Rectal smooth muscle tissue (tissue), 1 donor: ENCODE measurements around the gene SSX3.
"Not testable (repeated sequence)": the region's sequence is repeated elsewhere in the genome, so short reads cannot be mapped to it uniquely, and the experiment has no call there.

ENCODE experiments used
- H3K27ac ChIP-seq: one replicate; pipeline ENCODE4 v1.7.0; 2013; ENCODE audit warnings: low read depth, low read length, inconsistent platforms
- H3K27me3 ChIP-seq: one replicate; pipeline ENCODE4 v1.7.0; 2013; ENCODE audit warnings: low read length; ENCODE audit not compliant: control insufficient read depth, insufficient read depth
- H3K36me3 ChIP-seq: one replicate; pipeline ENCODE4 v1.7.0; 2013; ENCODE audit warnings: low read length; ENCODE audit not compliant: control insufficient read depth, insufficient read depth
- H3K4me1 ChIP-seq: one replicate; pipeline ENCODE4 v1.7.0; 2013; ENCODE audit warnings: low read length; ENCODE audit not compliant: control insufficient read depth, insufficient read depth
- H3K4me3 ChIP-seq: one replicate; pipeline ENCODE4 v1.7.0; 2013; ENCODE audit warnings: low read length
- H3K9ac ChIP-seq: one replicate; pipeline ENCODE4 v1.7.0; 2013; ENCODE audit warnings: low read length

SSX3 gene, protein sequence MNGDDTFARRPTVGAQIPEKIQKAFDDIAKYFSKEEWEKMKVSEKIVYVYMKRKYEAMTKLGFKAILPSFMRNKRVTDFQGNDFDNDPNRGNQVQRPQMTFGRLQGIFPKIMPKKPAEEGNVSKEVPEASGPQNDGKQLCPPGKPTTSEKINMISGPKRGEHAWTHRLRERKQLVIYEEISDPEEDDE

DNA sequence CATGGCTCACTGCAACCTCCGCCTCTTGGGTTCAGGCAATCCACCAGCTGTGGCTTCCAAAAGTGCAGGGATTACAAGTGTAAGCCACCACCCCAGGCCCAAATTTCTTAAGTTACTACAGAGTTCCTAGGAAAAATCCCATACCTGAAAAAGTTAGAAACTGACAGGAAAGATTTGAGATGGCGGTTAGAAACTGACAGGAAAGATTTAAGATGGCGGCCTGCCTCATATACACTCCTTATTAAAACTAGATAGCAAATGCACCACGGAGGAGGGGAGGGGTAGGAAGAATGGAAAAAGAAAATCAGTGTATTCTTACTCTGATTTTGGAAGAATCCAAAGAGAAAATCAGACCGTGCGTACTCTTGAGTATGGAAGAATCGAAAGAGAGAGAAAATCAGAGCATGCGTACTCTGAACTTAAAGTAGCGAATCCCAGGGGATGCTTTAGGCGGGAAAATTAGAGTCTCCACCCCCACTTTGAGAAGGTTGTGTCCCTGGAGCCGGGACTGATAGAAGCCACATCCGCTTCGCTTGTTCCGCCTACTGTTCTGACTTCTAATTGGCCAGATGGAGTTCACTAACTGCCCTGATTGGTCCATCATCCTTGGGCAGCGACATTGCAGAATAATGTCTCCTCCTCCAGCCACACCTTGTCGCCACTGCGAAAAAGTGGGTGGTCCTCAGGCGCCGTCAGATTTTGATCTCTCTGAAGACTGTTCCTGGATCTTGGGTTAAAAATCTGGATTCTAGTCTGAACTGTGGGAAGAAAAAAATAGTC lies at the start of gene SSX3:
Gene SSX3, minus strand, starts transcription at position 389 of the 780 bp plus-strand sequence. CDS start 1,454 bp downstream, outside the sequence.
- H3K4me1 ChIP-seq, H3K9ac ChIP-seq, H3K4me3 ChIP-seq, H3K27ac ChIP-seq, H3K36me3 ChIP-seq, H3K27me3 ChIP-seq: not testable (repeated sequence)

DNA sequence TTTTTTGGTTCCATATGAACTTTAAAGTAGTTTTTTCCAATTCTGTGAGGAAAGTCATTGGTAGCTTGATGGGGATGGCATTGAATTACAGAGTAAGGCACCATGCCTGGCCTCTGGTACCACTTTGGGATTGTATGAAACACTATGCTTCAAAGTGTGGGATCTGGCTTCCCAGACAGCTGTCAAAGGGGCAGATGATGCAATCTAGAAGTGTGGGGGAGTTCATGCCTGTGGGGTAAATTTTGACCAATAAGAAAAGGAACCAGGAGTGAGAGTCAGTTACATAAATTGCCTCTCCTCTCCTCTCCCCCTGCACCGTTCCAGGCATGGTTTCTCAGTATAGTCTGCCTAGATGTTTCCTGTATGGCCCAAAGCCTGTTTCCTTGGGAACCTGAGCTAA lies 41.3 kb upstream of the SSX3 start:
- not testable (repeated sequence) for H3K27ac ChIP-seq, H3K9ac ChIP-seq, H3K36me3 ChIP-seq, H3K4me1 ChIP-seq, H3K4me3 ChIP-seq, H3K27me3 ChIP-seq

DNA sequence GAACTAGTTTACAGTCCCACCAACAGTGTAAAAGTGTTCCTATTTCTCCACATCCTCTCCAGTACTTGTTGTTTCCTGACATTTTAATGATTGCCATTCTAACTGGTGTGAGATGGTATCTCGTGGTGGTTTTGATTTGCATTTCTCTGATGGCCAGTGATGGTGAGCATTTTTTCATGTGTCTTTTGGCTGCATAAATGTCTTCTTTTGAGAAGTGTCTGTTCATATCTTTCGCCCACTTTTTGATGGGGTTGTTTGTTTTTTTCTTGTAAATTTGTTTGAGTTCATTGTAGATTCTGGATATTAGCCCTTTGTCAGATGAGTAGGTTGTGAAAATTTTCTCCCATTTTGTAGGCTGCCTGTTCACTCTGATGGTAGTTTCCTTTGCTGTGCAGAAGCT lies 40.4 kb upstream of the SSX3 start:
- H3K4me1 ChIP-seq, H3K4me3 ChIP-seq, H3K27me3 ChIP-seq, H3K9ac ChIP-seq, H3K36me3 ChIP-seq, H3K27ac ChIP-seq: not testable (repeated sequence)

DNA sequence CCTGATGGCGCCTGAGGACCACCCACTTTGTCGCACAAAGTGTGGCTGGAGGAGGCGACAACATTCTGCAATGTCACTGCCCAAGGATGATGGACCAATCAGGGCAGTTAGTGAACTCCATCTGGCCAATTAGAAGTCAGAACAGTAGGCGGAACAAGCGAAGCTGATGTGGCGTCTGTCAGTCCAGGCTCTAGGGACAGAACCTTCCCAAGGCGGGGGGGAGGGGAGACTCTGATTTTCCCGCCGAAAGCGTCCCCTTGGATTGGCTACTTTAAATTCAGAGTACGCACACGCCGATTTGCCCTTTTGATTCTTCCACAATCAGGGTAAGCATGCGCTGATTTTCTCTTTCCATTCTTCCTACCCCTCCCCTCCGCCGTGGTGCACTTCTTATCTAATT lies 26.7 kb upstream of the SSX3 start, which contains the start of gene SSX4:
Gene SSX4, plus strand, starts transcription at position 301 of the 400 bp plus-strand sequence. CDS start 515 bp downstream, outside the sequence.
- not testable (repeated sequence) for H3K27me3 ChIP-seq, H3K27ac ChIP-seq

DNA sequence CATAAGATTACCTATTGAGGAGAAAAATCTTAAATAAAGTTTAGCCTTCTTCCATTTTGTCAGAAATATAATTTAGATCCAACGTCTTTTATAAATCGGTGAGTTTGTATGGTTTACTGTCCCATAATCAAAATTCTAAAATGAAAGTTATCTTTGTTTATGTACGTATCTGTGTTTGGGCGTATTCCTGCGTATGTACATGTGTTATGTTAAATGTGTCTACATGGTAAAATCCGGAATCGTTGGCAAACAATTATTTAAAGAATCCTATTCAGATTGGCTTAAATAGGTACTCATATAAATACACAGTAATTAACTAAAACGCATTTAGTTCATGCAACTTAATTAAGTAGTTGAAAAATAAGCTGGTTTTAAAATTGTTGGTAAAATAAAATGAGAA lies 13.9 kb upstream of the SSX3 start:
- H3K27me3 ChIP-seq, H3K4me3 ChIP-seq, H3K4me1 ChIP-seq, H3K36me3 ChIP-seq, H3K9ac ChIP-seq, H3K27ac ChIP-seq: not testable (repeated sequence)

More for the DNA sequence above, 26.7 kb upstream of the SSX3 start, which contains the start of gene SSX4:
- H3K36me3 ChIP-seq, H3K4me1 ChIP-seq, H3K4me3 ChIP-seq, H3K9ac ChIP-seq: not testable (repeated sequence)

DNA sequence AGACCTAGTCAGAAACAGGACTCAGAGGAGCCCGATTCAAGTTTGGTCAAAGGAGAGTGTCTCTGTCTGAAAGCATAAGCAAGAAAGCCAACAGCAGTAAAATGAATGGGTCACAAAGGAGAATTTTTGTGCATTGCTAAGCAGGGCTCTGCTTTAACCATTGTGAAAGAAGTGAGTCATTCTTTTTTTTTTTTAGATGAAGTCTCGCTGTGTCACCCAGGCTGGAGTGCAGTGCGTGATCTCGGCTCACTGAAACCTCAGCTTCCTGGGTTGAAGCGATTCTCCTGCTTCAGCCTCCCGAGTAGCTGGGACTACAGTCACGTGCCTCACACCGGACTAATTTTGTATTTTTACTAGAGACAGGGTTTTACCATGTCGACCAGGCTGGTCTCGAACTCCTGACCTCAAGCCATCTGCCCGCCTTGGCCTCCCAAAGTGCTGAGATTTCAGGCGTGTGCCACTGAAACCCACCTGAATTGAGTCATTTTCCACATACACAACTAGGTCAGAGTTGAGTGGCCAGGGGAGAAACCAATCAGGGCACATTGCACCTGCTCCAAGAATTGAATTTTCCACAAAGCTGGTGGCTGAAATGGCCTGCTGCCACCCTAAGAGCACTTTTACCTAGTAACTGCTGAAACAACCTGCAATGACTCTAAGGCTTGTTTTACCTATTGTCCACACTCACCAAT lies 11.4 kb upstream of the SSX3 start:
- H3K4me3 ChIP-seq, H3K4me1 ChIP-seq, H3K9ac ChIP-seq, H3K27me3 ChIP-seq, H3K27ac ChIP-seq, H3K36me3 ChIP-seq: not testable (repeated sequence)

DNA sequence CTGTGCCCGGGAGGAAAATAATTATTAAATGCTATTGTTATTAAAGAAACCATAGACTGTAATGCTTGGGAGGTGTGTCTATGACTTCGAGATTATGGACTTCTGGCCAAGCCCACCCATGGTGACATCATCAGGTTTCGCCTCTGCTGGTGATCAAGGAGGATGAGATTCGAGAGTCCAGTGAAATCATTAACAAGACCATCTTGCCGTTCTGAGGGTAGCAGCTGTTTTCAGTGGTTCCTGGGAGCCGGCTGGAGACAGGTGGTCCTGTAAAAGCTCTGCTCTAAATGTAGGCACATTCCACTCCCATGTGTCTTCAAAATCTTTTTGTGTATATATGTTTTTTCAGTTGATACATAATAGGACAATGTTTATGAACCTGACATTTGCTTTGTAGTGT lies 2.8 kb upstream of the SSX3 start:
- H3K27me3 ChIP-seq, H3K9ac ChIP-seq, H3K4me3 ChIP-seq, H3K4me1 ChIP-seq, H3K36me3 ChIP-seq, H3K27ac ChIP-seq: not testable (repeated sequence)

DNA sequence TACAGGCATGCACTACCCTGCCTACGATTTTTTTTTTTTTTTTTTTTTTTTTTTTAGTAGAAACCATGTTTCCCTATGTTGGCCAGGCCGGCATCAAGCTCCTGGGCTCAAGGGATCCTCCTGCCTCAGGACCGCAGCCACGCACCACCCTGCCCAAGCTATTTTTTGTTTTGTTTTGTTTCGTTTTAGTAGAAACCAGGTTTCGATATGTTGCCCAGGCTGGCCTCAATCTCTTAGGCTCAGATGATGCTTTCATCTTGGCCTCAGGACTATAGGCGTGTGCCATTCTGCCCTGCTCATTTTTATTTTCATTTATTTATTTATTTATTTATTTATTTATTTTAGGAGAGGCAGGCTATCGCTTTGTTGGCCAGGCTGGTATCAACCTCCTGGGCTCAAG lies 1.2 kb upstream of the SSX3 start:
- Histone ChIP-seq H3K4me1 (no peaks in the 10 kb centered on the region), H3K4me3 (no peak overlapping the region), H3K27me3 (no peaks in the 10 kb centered on the region), H3K27ac (no peak overlapping the region), H3K36me3 (no peaks in the 10 kb centered on the region), H3K9ac (no peak overlapping the region)

DNA sequence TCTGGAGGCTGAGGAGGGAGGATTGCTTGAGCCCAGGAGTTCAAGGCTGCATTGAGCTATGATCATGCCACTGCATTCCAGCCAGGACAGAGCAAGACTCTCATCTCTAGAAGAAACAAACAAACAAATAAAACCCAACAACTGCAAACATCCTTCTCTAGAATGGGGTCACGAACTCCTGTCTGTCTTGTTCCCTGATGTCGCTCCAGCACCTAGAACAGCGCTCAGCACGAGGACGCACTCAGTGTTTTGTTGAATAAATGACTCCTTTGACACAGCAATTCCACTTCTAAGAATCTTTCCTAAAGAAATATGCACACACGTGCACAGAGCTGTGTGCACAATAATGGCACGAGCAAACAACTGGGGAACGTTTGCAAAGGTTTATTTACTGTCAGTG lies 10.4 kb downstream of the SSX3 start:
- not testable (repeated sequence) for H3K4me3 ChIP-seq, H3K4me1 ChIP-seq, H3K27me3 ChIP-seq, H3K27ac ChIP-seq, H3K36me3 ChIP-seq, H3K9ac ChIP-seq

DNA sequence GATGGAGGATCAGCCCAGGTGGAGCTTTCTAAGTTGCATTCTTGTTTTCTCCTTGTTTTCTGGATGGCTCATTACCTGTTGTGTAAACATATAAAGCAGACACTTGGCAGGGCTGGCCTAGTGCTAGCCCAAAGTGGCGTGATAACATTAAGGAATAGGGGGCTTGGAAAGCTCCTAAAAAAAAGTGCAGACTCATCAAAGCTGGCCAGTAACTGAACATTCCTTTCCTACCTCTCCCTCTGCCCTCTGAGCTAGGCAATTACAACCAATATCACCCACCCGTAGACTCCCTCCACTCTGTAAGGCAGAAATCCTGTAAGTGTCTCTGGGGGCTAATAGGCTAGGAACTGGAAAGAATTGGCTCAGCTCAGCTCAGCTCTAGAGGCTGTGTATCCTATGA lies 42.5 kb downstream of the SSX3 start:
- H3K4me3 ChIP-seq, H3K27me3 ChIP-seq, H3K36me3 ChIP-seq, H3K9ac ChIP-seq, H3K27ac ChIP-seq, H3K4me1 ChIP-seq: not testable (repeated sequence)

DNA sequence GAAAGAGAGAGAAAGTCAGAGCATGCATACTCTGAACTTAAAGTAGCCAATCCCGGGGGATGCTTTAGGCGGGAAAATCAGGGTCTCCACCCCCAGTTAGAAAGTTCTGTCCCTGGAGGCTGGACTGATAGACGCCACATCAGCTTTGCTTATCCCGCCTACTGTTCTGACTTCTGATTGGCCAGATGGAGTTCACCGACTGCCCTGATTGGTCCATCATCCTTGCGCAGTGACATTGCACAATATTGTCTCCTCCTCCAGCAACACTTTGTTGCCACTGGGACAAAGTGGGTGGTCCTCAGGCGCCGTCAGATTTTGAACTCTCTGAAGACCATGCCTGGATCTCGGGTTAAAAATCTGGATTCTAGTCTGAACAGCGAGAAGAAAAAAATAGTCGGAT lies 50.3 kb downstream of the SSX3 start:
- H3K27ac ChIP-seq: no peak overlapping the region
- no peaks in the 10 kb centered on the region for H3K27me3 ChIP-seq
- no peak overlapping the region for H3K4me3 ChIP-seq
- H3K4me1 ChIP-seq: no peaks in the 10 kb centered on the region
- H3K9ac ChIP-seq: no peak overlapping the region
- no peaks in the 10 kb centered on the region for H3K36me3 ChIP-seq
